ENCODE measurements around the gene CTNND1.
A peak's percentile ranks its signal among the peaks of the same experiment; 100 is the strongest.
"Not testable (repeated sequence)": the region's sequence is repeated elsewhere in the genome, so short reads cannot be mapped to it uniquely, and the experiment has no call there.

Gene CTNND1

GRCh38 chr11:57761301-57762234 lies at the start of gene CTNND1:
CTNND1 (plus strand) TSS chr11:57761802; CDS start chr11:57791479, 29,677 bp downstream.
- no peak for DNase-seq

DNA sequence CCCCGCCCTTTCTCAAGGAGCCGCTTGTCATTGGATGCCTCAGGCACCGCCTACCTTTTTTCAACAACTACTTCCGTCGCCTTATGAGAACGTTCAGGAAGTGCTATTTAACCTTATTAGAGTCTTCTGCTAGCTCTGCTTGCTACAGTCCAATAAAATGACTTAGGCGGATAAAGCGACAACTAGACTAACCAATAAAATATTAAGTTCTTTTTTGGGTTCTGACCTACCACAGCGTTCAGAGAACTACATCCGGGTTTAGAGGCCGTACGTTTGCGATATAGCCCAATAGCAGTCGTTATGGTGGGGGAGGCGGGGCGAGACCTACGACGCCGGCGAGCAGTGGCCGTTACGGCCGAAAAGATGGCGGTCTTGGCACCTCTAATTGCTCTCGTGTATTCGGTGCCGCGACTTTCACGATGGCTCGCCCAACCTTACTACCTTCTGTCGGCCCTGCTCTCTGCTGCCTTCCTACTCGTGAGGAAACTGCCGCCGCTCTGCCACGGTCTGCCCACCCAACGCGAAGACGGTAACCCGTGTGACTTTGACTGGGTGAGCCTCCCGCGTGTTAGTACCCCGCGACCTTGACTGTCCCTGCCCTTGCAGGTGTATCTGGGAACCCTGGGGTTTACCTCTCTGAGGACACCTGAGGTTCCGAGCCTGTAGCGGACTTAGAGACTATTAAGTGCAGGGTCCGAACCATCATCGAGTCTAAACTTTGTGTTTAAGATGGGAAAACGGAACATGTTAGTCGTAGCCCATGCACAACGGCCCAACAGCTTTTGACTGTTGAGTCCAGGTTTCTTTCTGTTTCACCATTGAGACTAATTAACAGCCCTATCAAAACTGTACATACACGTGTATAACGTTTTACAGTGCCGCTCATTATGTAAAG lies 49.1 kb upstream of the CTNND1 start, which contains the start of gene TMX2:
TMX2 (plus strand) TSS at position 338 of the 895 bp plus-strand sequence; CDS start at position 364, 26 bp downstream.
- peak; percentile 81 for DNase-seq

DNA sequence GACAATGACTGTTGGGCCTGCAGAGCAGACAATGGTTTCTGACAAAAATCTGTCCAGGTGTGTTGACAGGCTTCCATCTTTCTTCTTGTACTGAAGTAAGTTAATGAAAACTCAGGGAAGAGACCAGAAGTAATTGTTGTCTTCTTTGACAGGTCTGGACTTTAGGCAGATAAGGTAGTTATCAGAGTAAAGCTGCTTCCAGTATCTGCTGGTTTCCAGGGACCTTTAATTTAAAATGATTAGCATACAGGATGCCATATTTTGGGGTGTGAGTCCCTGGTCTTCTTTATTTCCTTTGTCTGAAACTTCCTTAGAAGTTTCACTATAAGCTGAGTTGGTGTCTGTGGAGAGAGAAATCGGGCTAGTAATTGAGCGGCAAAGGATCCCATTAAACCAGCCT lies 47.8 kb upstream of the CTNND1 start:
- DNase-seq: no peak

- not testable (repeated sequence) for DNase-seq
Measured at GRCh38 chr11:57716726-57717125, 44.9 kb upstream of the CTNND1 start.

DNA sequence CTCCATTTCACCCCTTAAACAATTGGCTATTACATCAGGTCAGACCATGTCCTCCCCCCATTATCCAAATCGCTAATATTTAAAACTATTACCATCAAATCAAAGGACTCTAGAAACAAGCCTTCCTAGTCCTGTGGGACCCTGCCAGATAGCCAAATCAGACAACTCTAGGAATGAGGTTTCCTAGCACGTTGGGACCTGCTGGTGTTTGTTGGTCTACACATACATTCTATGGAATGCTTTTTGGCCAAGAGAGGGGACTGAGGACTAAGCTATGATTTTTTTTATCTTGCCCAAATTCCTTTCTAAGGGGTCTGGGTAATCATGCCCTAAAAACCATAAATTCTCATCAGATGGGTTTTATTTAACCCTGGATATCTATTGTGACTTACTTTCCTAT lies 34.4 kb upstream of the CTNND1 start:
- DNase-seq: no peak

- DNase-seq: no peak
Measured at GRCh38 chr11:57728829-57729228, 32.8 kb upstream of the CTNND1 start.

GRCh38 chr11:57729479-57729878 lies 32.1 kb upstream of the CTNND1 start:
- no peak for DNase-seq

DNA sequence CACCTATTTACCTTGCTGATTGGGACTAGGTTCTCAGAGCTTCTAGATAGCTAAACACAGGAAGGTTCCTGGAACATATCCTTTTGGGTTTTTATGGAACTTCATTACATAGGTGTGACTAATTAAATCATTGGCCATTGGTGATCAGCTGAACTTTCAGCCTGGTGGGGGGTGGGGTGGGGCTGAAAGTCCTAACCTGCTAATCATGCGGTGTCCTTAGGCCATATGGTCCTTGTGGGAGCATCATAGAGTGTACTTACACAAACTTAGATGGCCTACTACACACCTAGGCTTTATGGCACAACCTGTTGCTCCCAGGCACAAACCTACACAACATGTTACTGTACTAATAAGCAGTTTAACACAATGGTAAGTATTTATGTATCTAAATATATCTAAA lies 28.9 kb upstream of the CTNND1 start:
- no peak for DNase-seq

DNA sequence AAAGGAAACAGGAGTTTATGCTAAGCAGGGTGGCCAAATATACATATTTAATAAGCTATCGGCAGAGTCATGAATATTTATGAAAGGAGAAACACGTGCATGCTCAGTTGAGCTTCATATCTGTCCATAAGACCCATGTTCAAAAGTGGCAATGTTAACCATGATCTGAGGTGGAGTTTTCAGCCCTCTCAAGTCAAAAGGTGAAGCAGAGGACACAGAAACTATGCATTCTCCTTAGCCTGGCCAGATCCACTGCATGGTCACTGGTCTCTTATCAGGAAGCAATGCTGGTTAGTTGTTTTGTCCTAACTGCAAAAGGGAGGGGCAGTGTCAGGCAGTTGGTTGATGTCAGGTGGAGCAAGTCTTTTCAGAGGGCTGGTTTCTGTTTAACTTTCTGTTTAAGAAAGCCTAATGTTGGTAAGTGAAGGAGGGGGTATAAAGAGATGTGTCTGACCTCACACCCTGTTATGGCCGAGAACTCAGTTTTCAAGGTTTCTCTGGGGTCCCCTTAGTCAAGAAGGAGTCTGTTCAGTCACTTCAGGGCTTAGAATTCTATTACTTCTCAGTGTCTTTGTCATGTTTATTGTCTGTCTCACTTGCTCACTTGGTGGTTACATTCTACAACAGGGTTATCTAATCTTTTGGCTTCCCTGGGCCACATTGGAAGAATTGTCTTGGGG lies 25.8 kb upstream of the CTNND1 start:
- DNase-seq: no peak

DNA sequence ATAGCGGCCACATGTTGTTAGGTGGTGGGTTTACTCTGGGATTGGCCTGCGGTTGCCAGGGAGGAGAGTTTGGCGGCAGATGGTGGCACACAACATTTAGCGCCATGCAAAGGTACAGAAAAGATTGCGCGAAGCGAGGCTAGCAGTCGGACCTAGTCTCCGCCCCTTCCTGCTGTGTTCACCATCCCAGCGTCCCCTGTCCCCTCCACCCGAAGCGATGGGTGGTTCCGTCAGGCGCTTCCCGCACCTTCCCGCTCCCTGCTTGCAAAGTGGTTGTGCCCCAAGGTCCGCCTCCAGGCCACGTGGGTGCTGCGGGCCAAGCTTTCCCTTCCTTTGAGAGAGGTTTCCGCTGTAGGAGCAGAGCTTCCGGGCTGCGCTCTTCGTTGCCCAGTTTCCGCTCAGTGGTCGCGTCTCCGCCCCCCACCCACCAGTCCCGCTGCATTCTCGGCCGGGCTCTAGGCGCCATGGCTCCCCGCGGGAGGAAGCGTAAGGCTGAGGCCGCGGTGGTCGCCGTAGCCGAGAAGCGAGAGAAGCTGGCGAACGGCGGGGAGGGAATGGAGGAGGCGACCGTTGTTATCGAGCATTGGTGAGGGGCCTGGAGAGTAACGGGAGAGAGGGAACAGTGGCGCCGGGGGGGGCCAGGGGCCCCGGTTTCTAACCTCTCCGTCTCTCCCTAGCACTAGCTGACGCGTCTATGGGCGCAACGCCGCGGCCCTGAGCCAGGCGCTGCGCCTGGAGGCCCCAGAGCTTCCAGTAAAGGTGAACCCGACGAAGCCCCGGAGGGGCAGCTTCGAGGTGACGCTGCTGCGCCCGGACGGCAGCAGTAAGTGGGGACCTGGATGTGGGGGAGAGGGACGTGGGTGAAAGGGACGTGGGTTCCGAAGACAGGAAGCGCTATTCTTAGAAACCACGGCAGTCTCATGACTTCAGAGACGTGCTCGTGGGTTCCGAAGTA lies 20.2 kb upstream of the CTNND1 start, which contains the start of gene SELENOH:
SELENOH (plus strand) TSS at position 360 of the 955 bp plus-strand sequence; CDS start at position 465, 105 bp downstream.
- peak; percentile 92 for DNase-seq

- DNase-seq: no peak
Measured at GRCh38 chr11:57742087-57742452, 19.5 kb upstream of the CTNND1 start.

DNA sequence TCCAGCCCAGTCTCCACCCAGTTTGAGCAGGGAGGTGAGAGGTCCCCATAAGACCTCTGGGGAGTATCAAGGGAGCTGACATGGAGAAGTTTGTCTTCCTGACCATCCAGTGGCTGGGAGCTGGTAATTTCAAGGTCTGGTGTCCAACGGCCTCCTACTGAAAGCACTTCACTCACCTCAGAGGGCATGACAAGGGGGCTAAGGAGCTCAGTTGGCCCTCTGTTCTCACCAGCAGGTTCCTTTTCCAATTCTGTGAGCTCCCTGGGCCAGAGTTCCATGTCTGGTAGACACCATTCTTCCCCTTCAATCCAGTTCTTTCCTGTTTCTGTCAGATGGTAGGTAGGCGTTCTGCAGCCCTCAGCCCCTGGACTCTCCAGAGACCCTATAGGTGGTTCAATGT lies 17.2 kb upstream of the CTNND1 start:
- DNase-seq: no peak

GRCh38 chr11:57745206-57745605 lies 16.4 kb upstream of the CTNND1 start:
- DNase-seq: no peak

- DNase-seq: no peak
Measured at GRCh38 chr11:57746920-57747319, 14.7 kb upstream of the CTNND1 start.

DNA sequence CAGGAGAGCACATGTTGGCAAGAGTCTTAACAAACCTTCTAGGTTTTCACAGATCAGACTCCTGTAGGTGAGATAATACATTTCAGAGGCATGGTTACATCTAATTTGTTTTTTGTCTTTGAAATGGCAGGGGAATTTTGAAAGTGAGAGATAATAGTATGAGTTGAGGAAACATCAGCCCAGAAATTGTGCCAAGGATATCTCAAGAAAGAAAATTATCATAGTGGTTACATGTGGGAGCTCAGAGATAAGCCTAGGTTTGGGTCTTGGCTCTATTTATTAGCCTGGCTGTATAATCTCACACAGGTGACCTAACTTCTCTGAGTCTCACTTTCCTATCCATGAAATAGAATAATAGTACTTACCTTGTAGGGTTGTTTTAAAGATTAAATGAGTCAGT lies 10.4 kb upstream of the CTNND1 start:
- no peak for DNase-seq

GRCh38 chr11:57751676-57752253 lies 9.8 kb upstream of the CTNND1 start, which contains the start of gene BTBD18:
BTBD18 (minus strand) TSS chr11:57751819; CDS start chr11:57751188, 631 bp downstream.
- DNase-seq: no peak

- no peak for DNase-seq
Measured at GRCh38 chr11:57752954-57753353, 8.6 kb upstream of the CTNND1 start.

DNA sequence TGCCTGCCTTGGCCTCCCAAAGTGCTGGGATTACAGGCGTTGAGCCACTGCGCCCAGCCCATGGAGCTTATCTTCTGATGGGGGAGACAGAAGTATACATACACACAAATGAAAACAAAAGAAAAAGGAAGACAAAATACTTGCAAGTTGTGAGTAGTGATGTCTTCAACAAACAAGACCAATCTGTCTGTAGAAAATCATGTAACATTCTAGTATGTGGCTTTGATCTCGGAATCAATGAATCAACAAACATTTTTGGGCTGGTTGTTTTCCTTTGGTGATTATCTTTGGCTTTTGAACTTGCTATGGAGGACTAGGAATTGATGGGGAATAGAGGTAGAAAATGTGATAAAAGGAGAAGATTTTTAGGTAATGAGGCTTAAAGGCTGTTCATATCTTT lies 3.4 kb upstream of the CTNND1 start:
- DNase-seq: no peak

DNA sequence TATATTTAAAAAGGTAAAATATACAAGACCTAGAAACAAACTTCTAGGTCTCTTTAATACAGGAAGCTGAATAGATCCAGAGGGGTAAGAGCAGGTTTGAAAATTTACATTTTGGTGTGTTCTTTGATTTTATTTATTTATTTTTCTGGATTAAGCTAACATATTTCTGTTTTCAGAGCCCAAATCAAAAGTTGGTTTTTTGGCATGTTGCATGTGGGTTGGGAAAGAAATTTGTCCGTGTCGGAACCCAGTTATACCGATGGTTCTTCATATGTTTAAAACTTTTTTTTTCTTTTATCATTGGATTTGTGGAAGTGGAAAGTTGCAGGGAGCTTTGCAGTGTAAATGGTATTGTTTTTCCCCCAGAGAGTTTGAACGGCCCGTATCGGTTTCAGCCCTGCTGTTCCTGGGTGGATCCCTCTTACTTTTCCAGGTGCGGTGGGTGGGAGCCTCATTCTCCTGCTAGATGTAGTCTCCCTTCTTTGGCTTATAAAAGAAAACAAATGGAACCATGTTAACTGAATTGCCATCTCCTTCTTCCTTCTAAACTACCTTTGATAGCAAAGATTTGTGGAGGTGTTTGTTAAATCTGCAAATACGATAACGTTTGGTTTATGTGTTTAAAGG lies 746 bp downstream of the CTNND1 start:
- DNase-seq: no peak

DNA sequence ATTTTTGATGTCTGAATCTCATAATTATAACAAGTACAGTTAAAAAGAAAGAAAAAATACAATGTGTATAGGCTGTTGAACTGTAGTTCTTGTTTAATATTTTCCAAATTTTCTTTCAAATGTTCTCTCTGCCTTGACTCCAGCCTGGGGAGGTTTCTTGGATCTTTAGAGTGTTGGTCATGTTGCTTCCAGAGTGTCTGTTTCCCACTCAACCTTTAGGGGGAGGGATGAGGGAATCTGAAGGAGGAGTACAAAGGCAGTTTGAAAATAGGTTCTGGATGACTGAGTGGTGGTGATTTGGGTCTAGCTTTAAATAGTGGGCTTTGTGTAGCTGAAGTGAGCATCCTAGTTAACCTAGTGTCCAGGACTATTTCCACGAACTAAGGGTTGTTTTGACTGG lies 2.0 kb downstream of the CTNND1 start:
- no peak for DNase-seq

DNA sequence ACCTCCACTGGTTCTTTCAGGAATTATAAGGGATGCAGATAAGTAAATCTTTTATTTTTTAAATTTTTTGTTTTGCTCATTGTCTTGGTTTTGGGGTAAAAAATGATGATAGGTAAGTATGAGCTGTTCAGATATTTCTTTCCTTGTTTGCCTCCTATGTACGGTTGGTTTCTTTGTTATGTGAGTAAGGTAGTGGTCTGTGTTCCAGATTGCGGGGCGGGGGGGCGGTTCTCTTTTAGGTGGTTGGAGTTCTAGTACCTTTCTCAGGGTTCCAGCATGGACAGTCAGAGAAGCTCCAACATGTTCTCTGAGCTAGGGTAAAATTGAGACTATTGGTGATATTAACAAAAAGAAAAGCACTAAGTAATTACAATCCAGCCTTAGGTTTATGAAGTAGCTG lies 2.4 kb downstream of the CTNND1 start:
- DNase-seq: no peak
